Right ventricle myocardium superior (tissue), 1 donor: Measurements from ENCODE around the gene KCNJ2. TPM values are rescaled to one million over a fixed set of nuclear protein-coding genes. Genes with fewer than 3 reads are reported as not detected.

Source experiments
- ATAC-seq: fragments of 200-7000 bp; cut with Tn5 transposase; one replicate; pipeline ENCODE4 v1.9.1; 2020; ENCODE audit warnings: mild to moderate bottlenecking; ENCODE audit not compliant: poor library complexity
- DNase-seq: peaks from one replicate; pipeline ENCODE4 v3.0.0-alpha.2; 2020
- intact Hi-C: fragments of 100-400 bp; cut with DNase I; formaldehyde crosslinking; loops from one replicate; pipeline ENCODE4 v1.11.2; 2022
- total RNA-seq: library from RNA; stranded (reverse); fragmentation: NEBNext Ultra II Directional; extraction: Animal tissue kit (Norgen Biotek cat#: 25700); gene quantifications from one replicate; pipeline ENCODE4 v1.2.1, GENCODE V29; 2021
- donor health status: DM: no; HTN: yes; CAD: no; lungs with severe emphysema.

Gene KCNJ2
- total RNA-seq, 1 donor from 2014 or later: 47.1 TPM

DNA sequence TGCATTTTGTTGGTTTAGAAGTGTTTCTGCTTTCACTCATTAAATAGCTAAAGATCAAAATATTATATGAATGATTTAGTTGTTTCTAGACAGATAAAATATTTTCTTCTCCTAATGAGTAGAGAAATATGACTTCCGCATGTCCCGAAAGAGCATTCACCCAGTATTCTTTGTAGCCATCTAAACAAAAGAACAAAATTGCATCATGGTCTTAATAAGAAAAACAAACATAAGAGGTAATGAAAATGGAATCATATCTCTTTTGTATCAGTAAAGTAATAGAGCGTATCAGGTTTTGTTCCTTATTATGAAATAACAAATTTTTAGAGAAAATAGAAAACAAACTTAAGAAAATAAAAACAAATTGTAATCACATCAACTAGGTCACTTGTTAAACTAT is 16.1 kb upstream of the KCNJ2 start:
- intact Hi-C loops: no loop called here
- DNase-seq (no peak), ATAC-seq (no peak)

DNA sequence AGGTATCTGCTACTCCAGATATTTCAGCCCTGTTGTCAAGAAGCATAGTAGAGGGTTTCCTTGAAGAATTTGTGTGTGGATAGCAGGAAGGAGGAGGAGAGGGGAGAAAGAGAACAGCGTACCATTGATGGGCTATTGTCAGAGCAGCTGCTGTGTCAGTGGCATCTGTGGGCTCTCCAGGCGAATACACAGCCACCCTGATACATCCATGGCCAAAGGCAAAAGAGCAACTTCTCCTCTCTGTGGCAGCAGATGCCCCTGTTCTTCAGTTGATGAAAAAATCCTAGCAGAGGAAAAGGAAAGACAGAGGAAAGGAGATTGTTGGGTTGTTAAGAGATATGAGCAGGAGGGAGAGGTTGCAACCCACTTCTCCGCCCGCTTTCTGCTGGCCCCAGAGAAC is 12.2 kb upstream of the KCNJ2 start:
- intact Hi-C loops: no loop called here
- no peak for DNase-seq
- ATAC-seq: no peak

DNA sequence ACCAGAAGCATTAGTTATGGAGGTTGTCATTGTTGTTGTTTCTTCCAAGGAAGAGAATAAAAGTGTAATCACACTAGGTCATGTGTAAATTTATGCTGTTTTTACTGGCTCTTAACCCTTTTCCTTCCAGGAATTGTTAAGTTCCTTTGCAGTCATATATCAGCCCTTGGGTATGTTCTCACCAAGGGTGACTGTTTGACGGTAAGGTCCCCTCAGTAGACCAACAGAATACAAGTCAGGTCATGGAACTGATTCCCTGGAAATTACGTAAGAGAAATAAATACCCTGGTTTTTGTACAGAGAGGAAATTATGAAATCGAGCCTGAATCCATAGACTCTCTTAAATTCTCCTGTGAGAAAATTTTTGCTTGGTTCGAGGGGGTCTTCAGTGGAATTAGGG is 11.2 kb upstream of the KCNJ2 start:
- intact Hi-C loops: no loop called here
- no peak for ATAC-seq
- no peak for DNase-seq

DNA sequence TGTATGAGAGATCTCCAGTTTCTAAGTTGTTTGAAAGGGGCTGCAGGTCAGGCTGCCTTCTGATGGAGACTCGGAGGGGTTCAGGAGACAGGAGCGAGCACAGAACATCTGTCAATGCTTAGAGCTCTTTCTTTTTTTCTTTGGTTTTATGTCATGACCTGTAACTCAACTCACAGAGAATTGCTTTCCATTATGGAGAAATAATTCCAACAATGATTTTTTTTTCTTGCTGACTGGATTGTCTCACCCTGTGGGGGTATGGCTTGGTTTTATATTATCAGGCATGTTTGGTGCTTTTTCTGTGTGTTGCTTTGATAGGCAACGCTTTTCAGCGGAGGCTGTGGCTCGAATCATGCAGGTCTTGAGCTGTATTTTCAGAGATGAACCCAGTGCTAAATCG is 10.7 kb upstream of the KCNJ2 start:
- DNase-seq (no peak), ATAC-seq (no peak)
- intact Hi-C loops: no loop called here

DNA sequence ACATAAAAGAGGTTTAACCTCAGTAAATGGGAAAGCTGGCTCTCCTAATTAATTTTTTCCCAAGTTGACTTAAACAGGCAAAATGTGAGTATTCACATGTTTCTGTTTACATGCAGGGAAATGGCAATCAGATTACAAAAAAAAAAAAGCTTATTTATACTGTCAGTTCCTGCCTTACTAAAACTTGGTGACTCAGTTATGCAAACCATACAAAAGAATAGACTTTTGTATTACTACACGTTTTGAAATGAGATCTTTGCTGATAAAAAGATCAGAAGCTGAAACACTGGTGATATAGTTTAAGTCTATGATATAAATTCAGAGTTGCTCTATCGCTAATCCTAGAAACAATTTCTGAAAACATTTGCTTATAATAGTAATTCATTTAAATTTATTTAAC is 9.4 kb upstream of the KCNJ2 start:
- intact Hi-C loops: loop anchor here (10.0 kb wide), 1 partner anchor 465 kb away; no protein-coding TSS in a partner anchor
- DNase-seq (no peak), ATAC-seq (no peak)

DNA sequence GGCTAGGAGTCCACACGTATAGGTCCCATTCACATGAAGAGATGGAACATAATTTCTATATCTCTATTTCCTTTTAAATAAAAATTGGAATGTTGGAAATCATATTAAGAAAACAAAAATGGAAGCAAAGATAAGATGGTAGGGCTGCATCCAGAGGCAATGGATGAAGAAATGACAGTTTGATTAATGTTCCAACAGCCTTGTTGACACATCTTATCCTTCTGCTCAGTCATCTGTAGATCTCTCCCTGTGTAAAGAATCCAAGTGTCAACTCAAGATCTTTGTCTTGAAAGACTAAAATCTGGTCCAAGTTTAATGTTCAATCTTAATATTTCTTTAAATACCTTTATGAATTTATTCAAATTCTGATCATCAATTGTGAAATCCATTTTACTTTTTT is 7.8 kb upstream of the KCNJ2 start:
- ATAC-seq: no peak
- no peak for DNase-seq
- intact Hi-C loops: loop anchor here (10.0 kb wide), 1 partner anchor 463 kb away; no protein-coding TSS in a partner anchor

DNA sequence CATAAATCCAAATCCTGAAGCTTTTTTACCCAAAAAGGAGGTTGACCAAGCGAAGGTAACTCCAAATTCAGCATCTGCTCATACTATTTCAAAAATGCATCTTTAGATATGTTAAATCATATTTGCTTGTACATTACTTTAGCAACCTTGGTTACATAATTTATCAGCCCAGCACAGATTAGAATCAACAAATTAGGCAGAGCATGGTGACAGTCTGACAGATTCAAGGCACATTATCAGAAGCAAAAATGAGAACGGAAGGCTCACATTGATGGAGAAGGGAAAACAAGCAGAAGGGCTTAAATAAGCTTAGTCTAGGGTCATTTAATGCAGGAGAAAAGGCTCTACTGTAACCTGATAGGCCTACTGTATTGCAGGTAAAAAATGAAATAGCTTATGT is 3.9 kb upstream of the KCNJ2 start:
- intact Hi-C loops: loop anchor here (5.0 to 10.0 kb wide), 2 partner anchors 387 to 459 kb away; no protein-coding TSS in a partner anchor
- DNase-seq (no peak), ATAC-seq (no peak)

DNA sequence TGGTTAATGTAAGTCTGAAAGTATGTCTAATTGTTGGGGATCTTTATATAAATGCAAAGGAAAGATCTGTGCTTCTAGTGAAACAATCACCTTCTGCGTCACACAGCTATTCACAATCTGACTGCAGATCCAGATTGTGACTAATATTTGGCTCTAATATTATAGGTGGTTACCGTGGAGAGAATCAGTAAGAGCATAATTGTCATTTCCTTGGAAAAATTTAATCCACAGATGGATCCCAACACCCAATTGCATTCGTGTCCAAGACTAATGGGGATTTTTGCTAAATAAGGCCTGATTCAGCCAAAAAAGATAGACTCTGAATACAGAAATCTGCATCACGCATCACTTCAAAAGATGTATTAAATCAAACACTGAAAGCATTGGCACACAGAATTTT is 2.7 kb upstream of the KCNJ2 start:
- DNase-seq (no peak), ATAC-seq (no peak)
- intact Hi-C loops: loop anchor here (5.0 to 10.0 kb wide), 2 partner anchors 386 to 458 kb away; no protein-coding TSS in a partner anchor

DNA sequence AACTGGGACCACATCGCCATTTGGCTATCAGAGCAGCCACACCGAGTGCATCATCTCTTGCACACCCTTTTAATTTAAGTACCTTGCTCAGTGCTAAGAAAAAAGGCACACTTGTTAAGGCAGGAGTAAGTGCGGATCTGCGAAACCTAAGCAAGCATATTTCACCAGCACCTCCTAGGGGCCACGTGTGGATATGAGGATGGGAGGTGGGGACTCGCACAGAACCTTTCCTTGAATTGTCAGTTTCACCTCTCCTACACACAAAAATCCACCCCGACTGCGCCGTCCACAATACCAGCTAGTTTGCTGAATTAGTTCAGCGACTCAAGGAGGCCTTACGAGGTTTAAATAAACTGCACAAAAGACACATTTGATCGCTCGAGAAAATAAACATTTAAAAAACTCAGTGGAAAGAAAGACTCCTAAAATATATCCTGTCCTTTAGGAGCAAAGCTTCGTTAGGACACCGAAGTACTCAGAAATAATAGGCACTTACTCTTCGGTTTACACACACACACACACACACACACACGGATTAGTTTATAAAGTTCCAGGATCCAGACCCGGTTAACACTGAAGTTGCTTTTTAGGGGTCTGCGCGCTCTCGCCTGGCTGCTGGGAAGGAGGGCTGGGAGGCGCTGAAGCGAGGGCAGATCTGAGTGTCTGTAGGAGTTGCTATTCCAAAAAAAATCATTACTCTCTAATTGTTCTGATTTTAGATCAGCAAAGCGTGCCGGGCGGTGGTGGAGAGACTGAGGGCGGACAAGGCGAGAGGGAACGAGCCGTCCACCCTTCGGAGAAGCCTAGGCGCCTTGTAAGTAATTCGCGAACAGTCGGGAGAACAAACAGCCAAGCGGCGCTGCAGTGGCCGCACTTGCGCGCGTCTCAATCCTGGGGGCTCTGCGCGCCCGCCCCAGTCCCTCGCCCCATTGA is 1.0 kb upstream of the KCNJ2 start:
- intact Hi-C loops: loop anchor here (2.0 to 10.0 kb wide), 3 partner anchors 130 to 456 kb away; no protein-coding TSS in a partner anchor
- DNase-seq (peak; percentile 71), ATAC-seq (peak; percentile 61)

DNA sequence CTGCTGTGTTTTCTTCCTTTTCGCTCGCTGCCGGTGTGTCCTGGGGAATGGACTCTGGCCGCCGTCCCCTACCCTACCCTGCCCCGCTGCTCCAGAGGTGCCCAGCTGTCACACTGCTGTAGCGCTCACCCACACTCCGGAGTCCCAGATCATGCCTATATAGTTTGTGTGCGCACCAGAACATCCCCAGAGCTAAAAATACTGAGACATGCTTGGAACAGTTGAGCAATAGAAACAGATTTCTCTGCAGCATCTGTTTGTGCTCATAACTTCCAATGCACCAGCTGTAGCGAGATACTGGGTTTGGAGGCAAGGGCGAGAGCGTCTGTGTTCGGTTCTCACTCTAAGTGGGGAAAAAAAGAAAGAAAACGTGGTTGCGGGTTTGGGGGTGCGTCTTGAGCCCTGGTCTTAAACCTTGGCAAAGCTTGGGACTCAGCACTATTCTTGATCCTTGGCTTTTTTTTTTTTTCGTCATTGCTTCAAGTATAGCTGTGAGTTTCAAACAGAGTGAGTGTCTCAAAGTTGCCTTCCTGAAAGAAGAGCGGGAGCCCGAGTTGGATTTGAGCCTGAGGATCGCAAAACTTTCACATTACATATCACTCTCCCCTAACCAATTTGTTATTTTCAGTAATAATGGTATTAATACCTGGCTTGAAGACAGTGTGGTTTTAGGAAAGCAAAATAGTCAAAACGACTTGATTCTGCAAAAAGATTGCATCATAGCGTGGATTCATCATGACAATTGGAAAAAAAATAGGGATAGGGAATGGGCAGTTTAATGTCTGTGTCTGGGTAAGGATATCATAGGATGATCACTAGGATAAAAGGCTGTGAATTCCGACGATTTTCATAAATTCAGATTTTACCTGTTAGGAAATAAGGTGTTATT is 621 bp downstream of the KCNJ2 start:
- DNase-seq (no peak), ATAC-seq (peak; percentile 34)
- intact Hi-C loops: loop anchor here (2.0 to 10.0 kb wide), 4 partner anchors 129 to 455 kb away; no protein-coding TSS in a partner anchor

DNA sequence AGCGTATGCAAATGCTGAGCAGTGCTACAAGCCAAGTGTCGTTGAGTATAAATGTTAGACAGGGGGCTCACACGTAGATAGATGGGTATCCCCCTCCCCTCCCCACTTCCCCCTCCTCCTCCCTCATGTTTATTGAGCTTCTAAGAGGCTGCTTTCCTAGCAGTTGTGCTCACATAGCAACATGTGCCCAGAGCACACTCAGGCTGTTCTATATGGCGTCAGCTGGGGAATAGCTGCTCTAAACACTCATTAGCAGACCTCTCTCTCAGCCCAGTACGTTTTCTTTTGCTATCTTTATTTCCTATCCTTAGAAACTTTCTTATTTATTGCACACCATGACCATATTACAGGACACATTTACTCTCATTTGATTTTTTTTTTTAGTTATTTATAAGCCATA is 1.8 kb downstream of the KCNJ2 start:
- DNase-seq (no peak), ATAC-seq (no peak)
- intact Hi-C loops: loop anchor here (5.0 kb wide), 1 partner anchor 141 kb away; no protein-coding TSS in a partner anchor

DNA sequence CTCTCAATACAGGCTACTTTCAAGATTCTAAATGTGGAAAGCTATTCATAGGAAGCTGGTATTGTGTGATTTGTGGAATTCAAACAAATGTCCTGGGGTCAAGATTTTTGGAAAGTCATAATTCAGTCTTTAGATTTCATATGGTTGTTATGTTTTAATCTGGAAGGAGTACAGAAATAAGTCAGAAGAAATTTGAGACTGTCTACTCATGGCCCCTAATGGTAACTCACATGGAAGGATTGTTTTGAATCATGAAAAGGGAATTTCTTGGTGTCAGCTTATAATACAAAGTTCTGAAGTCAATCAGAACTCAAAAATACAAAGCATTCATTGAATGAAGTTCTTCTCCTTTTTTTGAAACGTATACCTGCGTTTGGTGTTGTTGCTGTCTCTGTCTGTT is 3.1 kb downstream of the KCNJ2 start:
- DNase-seq (no peak), ATAC-seq (no peak)
- intact Hi-C loops: loop anchor here (5.0 kb wide), 1 partner anchor 140 kb away; no protein-coding TSS in a partner anchor

DNA sequence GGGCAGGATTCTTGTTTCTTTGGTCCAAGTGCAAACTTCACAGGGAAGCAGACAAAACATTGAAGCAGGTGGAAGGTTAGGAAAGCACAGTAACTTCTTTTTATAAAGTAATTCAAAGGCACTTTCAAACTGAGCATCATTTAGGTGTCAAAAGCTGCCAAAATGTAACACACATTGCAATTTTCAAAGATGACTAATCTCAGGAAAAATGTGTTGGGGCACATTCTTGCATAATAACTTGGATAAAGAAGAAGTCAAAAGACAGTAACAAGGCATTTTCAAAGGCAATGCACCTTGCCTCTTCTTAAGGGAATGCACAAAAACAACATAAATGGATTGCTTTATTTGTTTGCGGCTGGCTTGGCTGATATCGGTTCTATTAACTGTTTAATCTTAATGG is 3.6 kb downstream of the KCNJ2 start:
- ATAC-seq: no peak
- no peak for DNase-seq
- intact Hi-C loops: loop anchor here (5.0 kb wide), 1 partner anchor 139 kb away; no protein-coding TSS in a partner anchor

DNA sequence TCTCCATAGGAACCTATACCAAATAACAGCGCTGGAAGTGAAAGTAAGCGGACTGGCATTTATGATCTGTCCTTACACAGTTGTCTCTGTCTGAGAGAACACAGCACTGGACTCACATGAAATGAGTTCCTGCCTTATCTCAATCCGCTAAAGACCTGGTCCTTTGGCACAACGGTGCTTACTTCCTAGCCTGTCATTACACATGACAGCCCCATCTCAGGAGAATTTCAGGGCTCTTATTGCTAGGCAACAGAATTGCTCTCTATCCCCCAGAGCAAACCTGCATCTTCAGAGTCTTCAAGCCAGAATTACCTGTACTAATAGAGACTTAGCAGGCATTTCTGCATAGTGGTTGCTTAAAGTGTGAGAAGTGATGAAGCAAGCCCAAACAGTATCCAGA is 4.3 kb downstream of the KCNJ2 start:
- intact Hi-C loops: loop anchor here (5.0 kb wide), 1 partner anchor 139 kb away; no protein-coding TSS in a partner anchor
- DNase-seq: no peak
- peak; percentile 14 for ATAC-seq

DNA sequence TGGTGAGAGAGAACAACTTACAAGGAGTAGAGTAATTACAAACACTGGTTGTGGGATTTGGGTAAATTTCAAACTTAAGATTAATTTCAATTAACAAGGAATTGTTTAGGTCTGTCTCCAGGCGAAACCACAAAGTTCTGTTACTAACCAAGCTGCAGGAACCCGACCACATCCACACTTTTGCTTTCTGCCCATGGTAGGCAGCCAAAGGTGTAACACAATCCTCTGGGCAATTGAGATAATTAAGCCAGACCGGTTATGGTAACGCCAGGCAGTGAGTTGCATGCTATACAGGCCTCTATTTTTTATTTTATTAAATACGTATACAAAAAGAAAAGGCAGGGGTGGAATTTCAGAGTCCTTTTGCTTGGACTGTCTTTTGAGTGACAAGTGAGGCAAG is 12.0 kb downstream of the KCNJ2 start:
- no peak for DNase-seq
- ATAC-seq: peak; percentile 40
- intact Hi-C loops: no loop called here

DNA sequence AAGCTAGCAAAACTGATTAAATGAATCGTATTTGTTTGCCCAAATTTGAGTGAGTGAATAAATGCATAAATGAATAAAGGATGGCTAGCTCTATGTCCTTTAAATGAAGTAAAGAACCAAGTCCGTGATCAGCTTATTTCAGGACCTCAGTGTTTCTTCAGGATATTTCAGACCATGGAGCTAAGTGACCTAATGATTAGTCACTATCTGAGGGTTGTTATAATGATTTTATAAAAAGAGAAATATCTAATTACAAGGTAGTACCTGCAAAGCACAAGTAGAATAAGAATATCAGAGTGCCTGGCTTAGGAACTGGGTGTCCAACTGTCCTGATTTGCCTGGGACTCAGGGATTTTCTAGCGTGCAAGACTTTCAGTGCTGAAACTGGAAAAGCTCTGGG is 12.5 kb downstream of the KCNJ2 start:
- DNase-seq (no peak), ATAC-seq (peak; percentile 26)
- intact Hi-C loops: no loop called here

DNA sequence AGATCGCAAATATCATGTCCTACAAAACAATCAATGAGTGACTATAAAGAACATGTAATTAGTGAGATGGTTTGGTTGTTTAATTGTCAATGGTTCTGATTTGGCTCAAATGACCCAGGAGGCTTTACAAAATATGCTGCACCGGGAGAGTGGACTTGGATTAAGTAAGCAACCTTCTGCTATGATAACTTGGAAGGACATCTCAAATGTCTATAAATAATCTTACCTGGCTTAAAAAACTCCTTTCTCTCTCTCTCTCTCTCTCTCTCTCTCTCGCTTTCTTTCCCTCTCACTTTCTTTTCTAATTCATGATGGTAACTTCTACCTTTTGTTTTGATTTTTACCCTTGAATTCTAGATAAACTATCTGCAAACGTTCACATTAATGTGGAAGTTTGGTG is 14.2 kb downstream of the KCNJ2 start:
- no peak for DNase-seq
- no peak for ATAC-seq
- intact Hi-C loops: no loop called here

DNA sequence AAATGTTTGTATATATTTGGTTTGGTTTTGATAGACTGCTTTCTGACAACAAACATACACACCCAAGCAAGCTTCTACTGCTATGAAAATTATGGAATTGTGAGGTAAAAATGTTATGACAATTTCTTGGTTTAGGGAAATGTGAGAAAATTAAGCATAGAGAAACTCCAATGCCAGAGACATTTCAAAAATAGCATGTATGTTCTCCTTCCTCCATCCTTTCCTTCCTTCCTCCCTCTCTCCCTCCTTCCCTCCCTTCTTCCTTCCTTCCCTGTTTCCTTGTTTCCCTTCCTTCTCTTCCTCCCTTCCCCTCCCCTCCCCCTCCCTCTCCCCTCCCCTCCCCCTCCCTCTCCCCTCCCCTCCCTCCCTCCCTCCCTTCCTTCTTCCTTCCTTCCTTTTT is 14.9 kb downstream of the KCNJ2 start:
- no peak for DNase-seq
- ATAC-seq: no peak
- intact Hi-C loops: no loop called here

DNA sequence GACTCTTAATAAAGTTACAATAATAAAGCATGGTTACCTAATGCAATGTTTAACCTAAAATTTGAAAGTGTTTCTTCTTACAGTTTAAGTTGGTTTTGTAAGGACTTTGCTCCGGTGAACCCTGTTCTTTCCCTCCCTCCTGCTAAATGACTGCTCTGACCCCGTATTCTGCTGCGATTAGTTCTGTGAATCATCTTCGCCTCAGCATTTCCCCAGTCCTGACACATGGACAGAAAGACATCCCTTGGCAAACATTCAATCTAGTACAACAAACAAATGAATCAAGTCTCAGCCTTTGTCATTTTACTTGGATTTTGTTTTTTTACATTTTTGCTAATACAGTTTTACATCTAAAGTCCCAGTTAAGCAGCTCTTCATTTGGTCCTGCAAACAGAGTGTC is 15.4 kb downstream of the KCNJ2 start:
- intact Hi-C loops: no loop called here
- no peak for ATAC-seq
- DNase-seq: no peak
